Choroid plexus epithelial cell (primary cell): ENCODE measurements around the gene CLEC4D.
"Not testable (repeated sequence)": the region's sequence is repeated elsewhere in the genome, so short reads cannot be mapped to it uniquely, and the experiment has no call there.

Experiments used
- DNase-seq: peaks from one replicate; pipeline ENCODE4 v3.0.0-alpha.2; 2010; ENCODE audit warnings: low read depth
- H3K4me3 ChIP-seq: 2 replicates; pipeline ENCODE4 v1.5.1; 2011; ENCODE audit warnings: low read depth, mild to moderate bottlenecking, control low read depth, low read length, moderate library complexity
- TF ChIP-seq, protein P1 (sequence below): conservative IDR thresholded peaks from 2 replicates; pipeline ENCODE4 v1.5.1; 2011; ENCODE audit warnings: low read depth, mild to moderate bottlenecking, control low read depth, inconsistent platforms, low read length, moderate library complexity

The CLEC4D gene

DNA sequence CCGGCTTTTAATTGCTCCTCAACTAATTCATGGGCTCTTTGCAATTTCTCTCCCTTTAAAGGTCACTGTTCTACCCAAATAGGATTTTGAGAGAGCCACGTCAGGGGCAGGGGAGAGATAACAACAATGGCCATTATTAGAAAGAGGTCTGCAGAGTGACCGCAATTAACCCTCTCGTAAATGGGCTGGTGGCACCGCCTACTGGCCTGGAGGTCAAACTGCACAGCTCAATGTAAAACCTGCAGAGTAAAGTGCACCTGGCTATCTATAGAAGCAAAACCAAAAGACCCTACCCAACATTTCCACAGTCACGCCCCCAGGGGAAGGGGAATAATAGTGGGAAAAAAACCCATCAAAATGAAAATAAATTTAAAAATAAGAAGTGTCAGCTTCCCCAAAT, 49.0 kb downstream of the CLEC4D start:
- DNase-seq: no peak

DNA sequence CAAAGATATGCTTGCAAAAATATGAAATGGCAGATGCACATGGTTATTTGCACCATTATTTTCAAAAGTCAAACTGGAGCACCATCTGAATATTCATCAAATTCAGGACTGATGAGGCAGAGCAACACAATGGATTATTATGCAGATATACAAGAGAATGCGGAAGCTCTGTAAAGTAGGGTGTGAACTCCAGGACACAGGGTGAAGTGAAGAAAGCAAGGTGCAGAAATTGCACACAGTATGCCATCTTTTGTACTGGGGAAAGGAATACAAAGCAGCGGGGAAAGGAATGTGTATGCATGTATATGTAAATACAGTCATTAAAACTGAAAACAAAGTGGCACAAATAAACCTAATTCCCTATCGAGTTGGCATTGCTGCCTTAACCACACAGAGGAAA, 50.1 kb downstream of the CLEC4D start:
- no peak for DNase-seq
- TF ChIP-seq, protein P1, sequence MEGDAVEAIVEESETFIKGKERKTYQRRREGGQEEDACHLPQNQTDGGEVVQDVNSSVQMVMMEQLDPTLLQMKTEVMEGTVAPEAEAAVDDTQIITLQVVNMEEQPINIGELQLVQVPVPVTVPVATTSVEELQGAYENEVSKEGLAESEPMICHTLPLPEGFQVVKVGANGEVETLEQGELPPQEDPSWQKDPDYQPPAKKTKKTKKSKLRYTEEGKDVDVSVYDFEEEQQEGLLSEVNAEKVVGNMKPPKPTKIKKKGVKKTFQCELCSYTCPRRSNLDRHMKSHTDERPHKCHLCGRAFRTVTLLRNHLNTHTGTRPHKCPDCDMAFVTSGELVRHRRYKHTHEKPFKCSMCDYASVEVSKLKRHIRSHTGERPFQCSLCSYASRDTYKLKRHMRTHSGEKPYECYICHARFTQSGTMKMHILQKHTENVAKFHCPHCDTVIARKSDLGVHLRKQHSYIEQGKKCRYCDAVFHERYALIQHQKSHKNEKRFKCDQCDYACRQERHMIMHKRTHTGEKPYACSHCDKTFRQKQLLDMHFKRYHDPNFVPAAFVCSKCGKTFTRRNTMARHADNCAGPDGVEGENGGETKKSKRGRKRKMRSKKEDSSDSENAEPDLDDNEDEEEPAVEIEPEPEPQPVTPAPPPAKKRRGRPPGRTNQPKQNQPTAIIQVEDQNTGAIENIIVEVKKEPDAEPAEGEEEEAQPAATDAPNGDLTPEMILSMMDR: no peak
- no peak overlapping the region for H3K4me3 ChIP-seq

More for the DNA sequence above, 49.0 kb downstream of the CLEC4D start:
- TF ChIP-seq, protein P1: no peak
- H3K4me3 ChIP-seq: no peak overlapping the region

DNA sequence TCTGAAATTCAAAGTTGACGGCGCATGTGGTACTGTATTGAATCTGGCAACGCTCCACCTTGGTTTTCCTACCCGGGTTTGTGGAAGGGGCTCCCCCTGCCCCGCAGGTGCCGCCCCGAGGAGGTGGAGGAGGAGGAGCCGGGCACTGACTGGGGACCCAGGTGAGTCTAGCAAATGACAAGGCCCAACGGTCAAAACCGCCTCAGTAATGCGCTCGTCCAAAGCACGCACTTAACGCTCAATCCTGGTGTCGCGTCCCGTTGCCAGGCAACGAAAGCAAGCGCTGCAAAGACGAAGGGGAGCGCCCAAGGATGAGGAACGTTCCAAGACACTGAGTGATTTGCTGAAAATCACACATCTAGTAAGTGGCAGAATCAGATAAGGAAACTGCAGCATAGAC, 51.4 kb downstream of the CLEC4D start:
- H3K4me3 ChIP-seq: no peak overlapping the region
- TF ChIP-seq, protein P1: no peak
- no peak for DNase-seq

DNA sequence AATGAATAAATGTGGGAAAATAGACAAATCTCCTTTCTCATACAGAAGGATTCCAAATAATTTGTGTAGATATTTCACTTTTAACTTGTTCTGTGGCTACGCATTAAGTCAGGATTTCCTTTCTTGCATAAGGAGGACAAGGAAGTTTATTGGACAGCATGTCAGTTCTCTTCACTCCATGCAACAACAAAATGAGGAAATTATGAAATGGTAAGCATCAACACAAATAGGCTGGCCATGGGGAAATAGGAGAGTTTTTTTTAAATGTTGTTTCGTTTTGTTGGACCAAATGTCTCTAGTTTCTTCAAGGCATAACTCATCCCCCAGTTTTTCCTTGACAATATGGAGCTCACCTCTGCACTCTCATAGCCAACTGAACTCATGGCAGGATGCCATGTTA, 52.7 kb downstream of the CLEC4D start:
- not testable (repeated sequence) for DNase-seq, H3K4me3 ChIP-seq

DNA sequence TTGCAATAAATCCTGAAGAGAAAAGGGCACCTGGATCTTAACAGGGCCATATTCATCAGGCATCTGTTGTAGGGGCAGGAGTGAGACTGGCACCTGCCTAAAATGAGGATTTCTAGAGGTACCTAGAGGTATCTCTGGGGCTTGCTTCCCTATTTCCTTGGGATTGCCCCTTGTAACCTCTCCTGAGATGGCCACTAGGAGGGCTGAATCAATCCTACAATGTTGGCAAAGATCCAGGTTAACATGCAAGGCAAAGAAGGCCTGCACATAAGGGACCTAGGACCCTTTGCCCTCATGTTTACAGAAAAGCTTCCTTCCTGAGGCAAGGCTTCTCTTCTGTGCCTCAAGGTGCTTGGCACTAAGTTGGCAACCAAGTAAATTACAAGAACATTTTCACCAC, 53.2 kb downstream of the CLEC4D start:
- no peak for DNase-seq
- TF ChIP-seq, protein P1: no peak
- H3K4me3 ChIP-seq: no peak overlapping the region
